ENCODE results near the gene TRPM7. TPM values are rescaled to one million over a fixed set of nuclear protein-coding genes. Genes with fewer than 3 reads are reported as not detected.
"Not testable (repeated sequence)": the region's sequence is repeated elsewhere in the genome, so short reads cannot be mapped to it uniquely, and the experiment has no call there.

Gene TRPM7
- total and polyA plus RNA-seq, 8 donors: 30.6 to 47.6 (median 40.1) TPM

DNA sequence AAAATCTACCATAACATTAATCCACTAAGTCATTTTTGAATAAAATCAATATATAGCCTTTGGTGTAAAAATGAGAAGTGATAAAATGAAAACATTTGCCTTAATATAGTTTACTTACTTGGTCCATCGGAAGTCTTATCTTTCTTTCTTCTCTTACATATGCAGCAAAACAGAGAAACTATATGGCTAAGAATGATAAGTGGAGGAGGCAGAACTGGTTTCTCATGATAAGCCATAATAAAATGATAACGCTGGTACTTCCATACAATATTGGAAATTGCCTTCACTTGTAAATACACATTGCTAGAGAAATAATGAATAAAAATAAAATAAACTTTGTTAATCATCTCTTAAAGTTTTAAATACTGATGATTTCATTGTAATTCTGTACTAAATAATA lies 92.3 kb downstream of the TRPM7 start:
- TF ChIP-seq, protein P1, sequence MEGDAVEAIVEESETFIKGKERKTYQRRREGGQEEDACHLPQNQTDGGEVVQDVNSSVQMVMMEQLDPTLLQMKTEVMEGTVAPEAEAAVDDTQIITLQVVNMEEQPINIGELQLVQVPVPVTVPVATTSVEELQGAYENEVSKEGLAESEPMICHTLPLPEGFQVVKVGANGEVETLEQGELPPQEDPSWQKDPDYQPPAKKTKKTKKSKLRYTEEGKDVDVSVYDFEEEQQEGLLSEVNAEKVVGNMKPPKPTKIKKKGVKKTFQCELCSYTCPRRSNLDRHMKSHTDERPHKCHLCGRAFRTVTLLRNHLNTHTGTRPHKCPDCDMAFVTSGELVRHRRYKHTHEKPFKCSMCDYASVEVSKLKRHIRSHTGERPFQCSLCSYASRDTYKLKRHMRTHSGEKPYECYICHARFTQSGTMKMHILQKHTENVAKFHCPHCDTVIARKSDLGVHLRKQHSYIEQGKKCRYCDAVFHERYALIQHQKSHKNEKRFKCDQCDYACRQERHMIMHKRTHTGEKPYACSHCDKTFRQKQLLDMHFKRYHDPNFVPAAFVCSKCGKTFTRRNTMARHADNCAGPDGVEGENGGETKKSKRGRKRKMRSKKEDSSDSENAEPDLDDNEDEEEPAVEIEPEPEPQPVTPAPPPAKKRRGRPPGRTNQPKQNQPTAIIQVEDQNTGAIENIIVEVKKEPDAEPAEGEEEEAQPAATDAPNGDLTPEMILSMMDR (IDR thresholded peaks at IDR 0.05): no peak
- Histone ChIP-seq H3K4me1 (no peaks in the 10 kb centered on the region), H3K27ac (no peak overlapping the region), H3K9me3 (no peaks in the 10 kb centered on the region), H3K4me3 (no peak overlapping the region), H3K27me3 (no peaks in the 10 kb centered on the region), H3K36me3 (peaks cover 0 to 95% of the 10 kb centered on the region in 2 donors)
- no peak for DNase-seq
- ATAC-seq: no peak
- intact Hi-C loops (cut with DNase I): no loop called here

DNA sequence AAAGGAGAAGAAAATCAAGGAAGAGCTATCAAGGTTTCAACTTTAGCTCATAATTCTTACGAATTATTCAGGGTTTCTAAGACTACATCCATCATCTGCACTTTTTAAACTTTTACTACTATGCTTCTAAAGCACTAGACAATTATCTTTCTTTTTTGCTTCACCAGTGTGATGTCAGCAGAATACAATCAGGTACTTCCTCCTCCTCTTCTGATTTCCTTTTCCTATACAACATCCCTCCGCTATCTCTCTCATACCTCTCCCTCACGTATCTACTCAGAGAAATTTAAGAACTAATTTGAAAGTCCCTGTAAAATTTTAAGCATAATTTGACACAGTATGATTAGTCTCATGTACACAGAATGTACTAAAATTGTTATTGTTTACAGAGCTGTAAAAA lies 92.8 kb downstream of the TRPM7 start:
- H3K4me1 ChIP-seq: no peaks in the 10 kb centered on the region
- H3K9me3 ChIP-seq: no peaks in the 10 kb centered on the region
- peaks cover 0 to 94% of the 10 kb centered on the region in 2 donors for H3K36me3 ChIP-seq
- DNase-seq (no peak), ATAC-seq (no peak)
- H3K4me3 ChIP-seq: no peak overlapping the region
- no peaks in the 10 kb centered on the region for H3K27me3 ChIP-seq
- intact Hi-C loops (cut with DNase I): no loop called here
- H3K27ac ChIP-seq: no peak overlapping the region
- TF ChIP-seq, protein P1 (IDR thresholded peaks at IDR 0.05): no peak

DNA sequence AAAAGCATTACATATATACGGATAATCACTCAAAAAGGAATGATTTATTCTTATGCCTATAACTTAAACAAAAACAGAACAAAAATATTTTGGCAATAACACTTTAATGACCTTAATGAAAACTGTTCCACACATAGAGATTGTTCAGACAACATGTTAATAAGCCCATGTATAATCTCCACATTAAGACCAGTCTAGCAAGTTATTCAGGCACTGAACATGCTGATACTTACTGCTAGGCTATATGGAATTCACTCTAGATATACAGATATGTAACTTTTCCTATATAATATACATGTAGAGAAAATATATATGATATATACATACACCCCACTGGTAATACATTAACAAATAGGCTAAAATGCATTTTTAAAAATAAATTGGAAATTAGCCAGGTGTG lies 96.3 kb downstream of the TRPM7 start:
- TF ChIP-seq, protein P1 (IDR thresholded peaks at IDR 0.05): no peak
- H3K27ac ChIP-seq: no peak overlapping the region
- no peaks in the 10 kb centered on the region for H3K27me3 ChIP-seq
- H3K4me3 ChIP-seq: no peak overlapping the region
- no peaks in the 10 kb centered on the region for H3K9me3 ChIP-seq
- H3K4me1 ChIP-seq: no peaks in the 10 kb centered on the region
- DNase-seq (no peak), ATAC-seq (no peak)
- peaks cover 0 to 99% of the 10 kb centered on the region in 2 donors for H3K36me3 ChIP-seq
- intact Hi-C loops (cut with DNase I): no loop called here

DNA sequence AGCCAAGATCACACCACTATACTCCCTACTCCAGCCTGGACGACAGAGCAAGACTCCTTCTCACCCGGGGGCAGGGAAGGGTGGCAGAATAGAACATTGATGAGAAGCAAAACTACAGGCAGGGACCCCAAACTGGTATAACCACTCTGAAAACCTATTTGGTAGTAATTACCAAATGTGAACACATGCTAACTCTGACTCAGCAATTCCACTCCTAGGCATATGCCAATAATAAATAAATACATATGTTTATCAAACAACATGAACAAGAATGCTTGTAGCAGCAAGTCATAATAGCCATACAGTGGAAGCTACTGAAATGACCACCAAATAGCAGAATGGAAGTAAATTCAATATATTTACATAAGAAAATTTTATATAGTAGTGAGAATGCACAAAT lies 109.1 kb downstream of the TRPM7 start:
- DNase-seq (no peak), ATAC-seq (no peak)
- Histone ChIP-seq H3K36me3 (peaks cover 0 to 91% of the 10 kb centered on the region in 2 donors), H3K27ac (no peak overlapping the region), H3K4me1 (peaks cover 0 to 15% of the 10 kb centered on the region in 2 donors), H3K4me3 (no peak overlapping the region), H3K9me3 (no peaks in the 10 kb centered on the region), H3K27me3 (no peaks in the 10 kb centered on the region)
- intact Hi-C loops (cut with DNase I): no loop called here
- TF ChIP-seq, protein P1 (IDR thresholded peaks at IDR 0.05): no peak

DNA sequence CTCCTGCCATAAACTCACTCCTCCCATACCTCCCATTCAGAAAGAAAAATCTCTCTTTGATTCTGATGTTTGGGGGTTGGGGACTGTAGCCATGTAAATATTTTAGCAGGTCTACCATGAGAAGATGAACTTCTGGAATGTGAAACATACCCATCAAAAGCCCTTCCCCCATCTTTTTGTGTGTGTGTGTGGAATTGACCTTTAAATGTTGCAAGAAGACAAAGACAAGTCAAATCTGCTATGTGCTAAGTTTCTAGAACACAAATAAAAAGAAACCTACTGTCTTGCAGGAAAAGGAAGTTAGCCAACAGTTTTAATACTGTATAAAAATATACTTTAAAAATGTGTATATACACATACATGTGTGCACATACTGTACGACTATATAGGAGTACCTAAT lies 110.4 kb downstream of the TRPM7 start:
- Histone ChIP-seq H3K9me3 (no peaks in the 10 kb centered on the region), H3K4me3 (no peak overlapping the region), H3K4me1 (peaks cover 0 to 15% of the 10 kb centered on the region in 2 donors), H3K27me3 (no peaks in the 10 kb centered on the region), H3K27ac (no peak overlapping the region), H3K36me3 (peaks cover 0 to 89% of the 10 kb centered on the region in 2 donors)
- intact Hi-C loops (cut with DNase I): no loop called here
- ATAC-seq: no peak
- TF ChIP-seq, protein P1 (IDR thresholded peaks at IDR 0.05): no peak
- DNase-seq: no peak

DNA sequence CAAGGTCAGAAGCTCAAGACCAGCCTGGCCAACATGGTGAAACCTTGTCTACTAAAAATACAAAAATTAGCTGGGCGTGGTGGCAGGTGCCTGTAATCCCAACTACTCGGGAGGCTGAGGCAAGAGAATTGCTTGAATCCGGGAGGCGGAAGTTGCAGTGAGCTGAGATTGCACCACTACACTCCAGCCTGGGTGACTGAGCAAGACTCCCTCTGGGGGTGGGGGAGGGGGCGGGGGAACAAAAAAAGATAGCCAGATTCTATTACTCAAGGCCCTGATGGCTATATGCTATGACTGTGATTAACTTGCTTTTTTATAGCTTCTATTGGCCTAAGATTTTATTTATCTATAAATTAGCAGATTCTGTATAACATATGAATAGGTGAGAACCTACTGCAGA lies 112.8 kb downstream of the TRPM7 start:
- DNase-seq (peak in 1 of 4 donors; percentile 50), ATAC-seq (peak; percentile 18)
- H3K4me3 ChIP-seq; H3K27me3 ChIP-seq; intact Hi-C loops (cut with DNase I); H3K9me3 ChIP-seq: not testable (repeated sequence)
- Histone ChIP-seq H3K4me1 (peaks cover 0 to 15% of the 10 kb centered on the region in 2 donors), H3K27ac (peak overlapping the region in 1 of 2 donors; percentile 64), H3K36me3 (peaks cover 0 to 88% of the 10 kb centered on the region in 2 donors)

All from left lung (tissue), 10 donors.